HepG2 (cell line): ENCODE measurements around the gene ONECUT2. TPM values are rescaled to one million over a fixed set of nuclear protein-coding genes. Genes with fewer than 3 reads are reported as not detected.

Source experiments
- ATAC-seq: fragments of 200-7000 bp; cut with Tn5 transposase; 3 replicates; pipeline ENCODE4 v1.9.1; 2020; ENCODE audit warnings: mild to moderate bottlenecking, moderate library complexity
- BruUV-seq: library from RNA; stranded (reverse); fragments of 400-500 nt; replicated peaks from 2 replicates; lab custom pipeline; 2021; lab: Mats Ljungman, UMichigan
- CTCF ChIA-PET: fragments of 300-600 bp; formaldehyde crosslinking; extraction: SDS; loops from one replicate; lab custom pipeline; 2021; ENCODE audit warnings: low total read pairs, inconsistent platforms, low intra/inter-chr PET ratio; lab: Yijun Ruan, JAX
- POLR2A ChIA-PET: fragments of 350-600 bp; sonication (Branson Sonifier 250); formaldehyde crosslinking; loops from one replicate; lab custom pipeline; 2020; ENCODE audit warnings: antibody characterized with exemption, inconsistent platforms; lab: Yijun Ruan, JAX
- DNase-seq: peaks from one replicate; pipeline ENCODE4 v3.0.0-alpha.2; 2015; ENCODE audit warnings: low spot score
- FAIRE-seq: peaks from 3 replicates; lab custom pipeline; 2011; peaks lifted over from hg19 to GRCh38; lab: Jason Lieb, UNC
- H2AFZ ChIP-seq: one replicate; pipeline ENCODE4 v1.6.1; 2011; ENCODE audit warnings: low read length, inconsistent platforms
- H3K27ac ChIP-seq: fragments of 300-600 bp; 3 replicates; pipeline ENCODE4 v1.8.0; 2011; ENCODE audit warnings: mixed run types, mild to moderate bottlenecking, mixed read lengths, low read length, inconsistent platforms; ENCODE audit not compliant: insufficient read depth; ENCODE audit errors: extremely low read length
- H3K27me3 ChIP-seq, 2 experiments: fragments of 200-600 bp in 1 of 2; 2 replicates in 1 of 2; 3 replicates in 1 of 2; pipeline versions ENCODE4 v1.6.0 to v1.8.0; 2011; ENCODE audit warnings: low read length in 2 of 2, mild to moderate bottlenecking in 2 of 2, moderate library complexity in 2 of 2, inconsistent platforms in 1 of 2; ENCODE audit not compliant: insufficient read depth in 2 of 2, control insufficient read depth in 1 of 2
- H3K36me3 ChIP-seq, 2 experiments: fragments of 200-600 bp in 1 of 2; replicated peaks in 1 of 2; 2 replicates in 1 of 2; 3 replicates in 1 of 2; pipeline versions ENCODE4 v1.5.1 to v1.8.0; 2011; ENCODE audit warnings: low read length in 2 of 2, inconsistent platforms in 1 of 2; ENCODE audit not compliant: insufficient read depth in 2 of 2, control insufficient read depth in 1 of 2
- H3K4me1 ChIP-seq: 2 replicates; pipeline ENCODE4 v1.5.1; 2012; ENCODE audit warnings: low read length, inconsistent platforms; ENCODE audit not compliant: insufficient read depth
- H3K4me2 ChIP-seq: 2 replicates; pipeline ENCODE4 v1.6.0; 2011; ENCODE audit warnings: low read depth, low read length, inconsistent platforms
- H3K4me3 ChIP-seq, 3 experiments: fragments of 200-600 bp in 1 of 3; sonication (generic), shearing (Covaris generic) in 1 of 3; replicated peaks in 1 of 3; 2 replicates each; pipeline ENCODE4 v1.5.1; 2011 to 2016; ENCODE audit warnings: low read length in 3 of 3, inconsistent platforms in 2 of 3, low read depth in 2 of 3, mild to moderate bottlenecking in 2 of 3, control low read depth in 1 of 3, mixed read lengths in 1 of 3; ENCODE audit not compliant: insufficient read depth in 1 of 3
- H3K79me2 ChIP-seq: one replicate; pipeline ENCODE4 v1.6.1; 2011; ENCODE audit warnings: low read length, inconsistent platforms; ENCODE audit not compliant: insufficient read depth
- H3K9ac ChIP-seq: 2 replicates; pipeline ENCODE4 v1.6.0; 2011; ENCODE audit warnings: mild to moderate bottlenecking, low read depth, low read length, inconsistent platforms; ENCODE audit not compliant: insufficient read depth
- H3K9me3 ChIP-seq: 2 replicates; pipeline ENCODE4 v1.5.1; 2012; ENCODE audit warnings: mild to moderate bottlenecking, low read length
- H4K20me1 ChIP-seq: 2 replicates; pipeline ENCODE4 v1.6.0; 2011; ENCODE audit warnings: inconsistent platforms, mild to moderate bottlenecking, low read length, moderate library complexity; ENCODE audit not compliant: insufficient read depth
- ARNTL ChIP-seq: sonication (generic); formaldehyde crosslinking; IDR thresholded peaks from 2 replicates; pipeline ENCODE4 v1.4.0; 2020; ENCODE audit warnings: mild to moderate bottlenecking, missing genetic modification reagents
- KDM6A ChIP-seq: IDR thresholded peaks from 2 replicates; pipeline ENCODE4 v1.6.1; 2016; ENCODE audit warnings: low read depth
- MLX ChIP-seq: IDR thresholded peaks from 2 replicates; pipeline ENCODE4 v1.6.1; 2016
- STAT5B ChIP-seq: sonication (generic); formaldehyde crosslinking; IDR thresholded peaks from 2 replicates; pipeline ENCODE4 v1.4.0; 2020; ENCODE audit warnings: missing genetic modification reagents
- TFE3 ChIP-seq: IDR thresholded peaks from 2 replicates; pipeline ENCODE4 v1.6.1; 2016
- USF2 ChIP-seq, 2 experiments: sonication (generic) in 1 of 2; formaldehyde crosslinking in 1 of 2; IDR thresholded peaks; 2 replicates each; pipeline versions ENCODE4 v1.5.1 to v1.6.1; 2011 to 2020; ENCODE audit warnings: borderline replicate concordance in 1 of 2, low read depth in 1 of 2, low read length in 1 of 2, mild to moderate bottlenecking in 1 of 2, missing genetic modification reagents in 1 of 2, moderate library complexity in 1 of 2
- ZSCAN29 ChIP-seq: sonication (generic); formaldehyde crosslinking; conservative IDR thresholded peaks from 2 replicates; pipeline ENCODE4 v1.4.0; 2020; ENCODE audit warnings: mild to moderate bottlenecking, missing genetic modification reagents
- WGBS: methylation state at CpG from one replicate; pipeline ENCODE4 v1.1.6; 2017; ENCODE audit warnings: low lambda C conversion rate; 5-methylcytosine and 5-hydroxymethylcytosine counted together
- in situ Hi-C: cut with HindIII; loops from 2 replicates; pipeline ENCODE4 v1.10.0; 2017; ENCODE audit warnings: low pct_unique_long_range_greater_than_20kb; ENCODE audit not compliant: extremely low pct_ligation_motif_present
- intact Hi-C: fragments of 100-400 bp; cut with micrococcal nuclease; formaldehyde crosslinking; loops from one replicate; pipeline ENCODE4 v1.10.0; 2022; ENCODE audit not compliant: unreplicated experiment
- polyA plus RNA-seq, 8 experiments: library from polyadenylated mRNA; depleted of rRNA in 3 of 8; stranded (reverse) in 7 of 8; unstranded in 1 of 8; fragments of >200 nt; fragmentation: Illumina TruSeq in 4 of 8; extraction: Trizol in 4 of 8; gene quantifications; 2 replicates each; pipeline versions ENCODE4 v1.2.1 to v1.2.3, GENCODE V29; 2011 to 2016; ENCODE audit warnings: low read depth in 4 of 8, missing spikeins in 1 of 8, mixed read lengths in 1 of 8; ENCODE audit not compliant: insufficient read depth in 1 of 8
- total RNA-seq, 5 experiments: library from RNA; depleted of rRNA; stranded (reverse); fragments of >200 nt; fragmentation: Illumina TruSeq; extraction: Trizol; gene quantifications; 2 replicates each; pipeline ENCODE4 v1.2.3, GENCODE V29; 2016; ENCODE audit warnings: low read depth in 1 of 5
- TF ChIP-seq, protein P1 (sequence below): IDR thresholded peaks from 2 replicates; pipeline ENCODE4 v1.6.1; 2016; ENCODE audit warnings: low read depth
- TF ChIP-seq, protein P2 (sequence below), 2 experiments: sonication (generic) in 1 of 2; formaldehyde crosslinking in 1 of 2; IDR thresholded peaks; 2 replicates each; pipeline versions ENCODE4 v1.4.0 to v1.6.1; 2016 to 2020; ENCODE audit warnings: borderline replicate concordance in 1 of 2, low read depth in 1 of 2, mild to moderate bottlenecking in 1 of 2, missing genetic modification reagents in 1 of 2
- TF ChIP-seq, protein P3 (sequence below): sonication (generic); formaldehyde crosslinking; IDR thresholded peaks from 2 replicates; pipeline ENCODE4 v1.4.0; 2020; ENCODE audit warnings: mild to moderate bottlenecking, missing genetic modification reagents

ONECUT2 gene
- total and polyA plus RNA-seq, 2 of the 13 experiments (the other 11 are each of a cell fraction or from before 2014, with no cell fraction given): 3.0 to 3.2 TPM

- Histone ChIP-seq H3K4me1 (peaks cover 44% of the 10 kb centered on the region), H3K4me3 (peak overlapping the region in 2 of 3 experiments; percentile 13 to 31; a peak in 1 of 6 replicates), H3K27me3 (no peaks in the 10 kb centered on the region), H2AFZ (no peak overlapping the region), H3K9me3 (no peaks in the 10 kb centered on the region), H3K27ac (peak overlapping the region; percentile 52), H3K4me2 (peak overlapping the region; percentile 64), H3K79me2 (no peaks in the 10 kb centered on the region), H3K9ac (no peak overlapping the region), H3K36me3 (no peaks in the 10 kb centered on the region), H4K20me1 (no peaks in the 10 kb centered on the region)
- BruUV-seq: no TSS peak
- FAIRE-seq: no peak
- in situ Hi-C loops: no loop called here
- CTCF ChIA-PET: no interaction called here
- WGBS: 11% methylated on average over 3 of the region's 3 CpGs
- peak; percentile 72 for DNase-seq
- intact Hi-C loops: no loop called here
- POLR2A ChIA-PET: interaction anchor here (2.0 kb wide), 1 partner anchor 12 kb away, joined by 30 read pairs; the partner anchor contains the start of gene ONECUT2
- ATAC-seq: peak; percentile 97
- peak; percentile 98 for TF ChIP-seq ARNTL (CRISPR knock-in tag)
- TF ChIP-seq, protein P1, sequence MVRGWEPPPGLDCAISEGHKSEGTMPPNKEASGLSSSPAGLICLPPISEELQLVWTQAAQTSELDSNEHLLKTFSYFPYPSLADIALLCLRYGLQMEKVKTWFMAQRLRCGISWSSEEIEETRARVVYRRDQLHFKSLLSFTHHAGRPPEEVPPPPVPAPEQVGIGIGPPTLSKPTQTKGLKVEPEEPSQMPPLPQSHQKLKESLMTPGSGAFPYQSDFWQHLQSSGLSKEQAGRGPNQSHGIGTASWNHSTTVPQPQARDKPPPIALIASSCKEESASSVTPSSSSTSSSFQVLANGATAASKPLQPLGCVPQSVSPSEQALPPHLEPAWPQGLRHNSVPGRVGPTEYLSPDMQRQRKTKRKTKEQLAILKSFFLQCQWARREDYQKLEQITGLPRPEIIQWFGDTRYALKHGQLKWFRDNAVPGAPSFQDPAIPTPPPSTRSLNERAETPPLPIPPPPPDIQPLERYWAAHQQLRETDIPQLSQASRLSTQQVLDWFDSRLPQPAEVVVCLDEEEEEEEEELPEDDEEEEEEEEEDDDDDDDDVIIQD (CRISPR knock-in tag): peak; percentile 88; the same call in 1 of the 2 replicates
- TF ChIP-seq, protein P2, sequence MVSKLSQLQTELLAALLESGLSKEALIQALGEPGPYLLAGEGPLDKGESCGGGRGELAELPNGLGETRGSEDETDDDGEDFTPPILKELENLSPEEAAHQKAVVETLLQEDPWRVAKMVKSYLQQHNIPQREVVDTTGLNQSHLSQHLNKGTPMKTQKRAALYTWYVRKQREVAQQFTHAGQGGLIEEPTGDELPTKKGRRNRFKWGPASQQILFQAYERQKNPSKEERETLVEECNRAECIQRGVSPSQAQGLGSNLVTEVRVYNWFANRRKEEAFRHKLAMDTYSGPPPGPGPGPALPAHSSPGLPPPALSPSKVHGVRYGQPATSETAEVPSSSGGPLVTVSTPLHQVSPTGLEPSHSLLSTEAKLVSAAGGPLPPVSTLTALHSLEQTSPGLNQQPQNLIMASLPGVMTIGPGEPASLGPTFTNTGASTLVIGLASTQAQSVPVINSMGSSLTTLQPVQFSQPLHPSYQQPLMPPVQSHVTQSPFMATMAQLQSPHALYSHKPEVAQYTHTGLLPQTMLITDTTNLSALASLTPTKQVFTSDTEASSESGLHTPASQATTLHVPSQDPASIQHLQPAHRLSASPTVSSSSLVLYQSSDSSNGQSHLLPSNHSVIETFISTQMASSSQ (IDR thresholded peaks at IDR 0.05; ENCODE audit: low read depth): 0 out of 2 replicates have a peak, but pooled peaks have one; percentile 17
- TF ChIP-seq, protein P2 (CRISPR knock-in tag; IDR thresholded peaks at IDR 0.05; ENCODE audit: borderline replicate concordance): no peak; the same call in 1 of the 2 replicates
- peak; percentile 99 for TF ChIP-seq MLX (CRISPR knock-in tag)
- TF ChIP-seq KDM6A: peak; percentile 75; the same call in 1 of the 2 replicates
- no peak for TF ChIP-seq USF2 (IDR thresholded peaks at IDR 0.05; ENCODE audit: low read depth, low read length)
- TF ChIP-seq USF2 (CRISPR knock-in tag; IDR thresholded peaks at IDR 0.05; ENCODE audit: borderline replicate concordance): peak; percentile 57; the same call in 1 of the 2 replicates
- peak; percentile 96 for TF ChIP-seq TFE3 (CRISPR knock-in tag)
- TF ChIP-seq, protein P3, sequence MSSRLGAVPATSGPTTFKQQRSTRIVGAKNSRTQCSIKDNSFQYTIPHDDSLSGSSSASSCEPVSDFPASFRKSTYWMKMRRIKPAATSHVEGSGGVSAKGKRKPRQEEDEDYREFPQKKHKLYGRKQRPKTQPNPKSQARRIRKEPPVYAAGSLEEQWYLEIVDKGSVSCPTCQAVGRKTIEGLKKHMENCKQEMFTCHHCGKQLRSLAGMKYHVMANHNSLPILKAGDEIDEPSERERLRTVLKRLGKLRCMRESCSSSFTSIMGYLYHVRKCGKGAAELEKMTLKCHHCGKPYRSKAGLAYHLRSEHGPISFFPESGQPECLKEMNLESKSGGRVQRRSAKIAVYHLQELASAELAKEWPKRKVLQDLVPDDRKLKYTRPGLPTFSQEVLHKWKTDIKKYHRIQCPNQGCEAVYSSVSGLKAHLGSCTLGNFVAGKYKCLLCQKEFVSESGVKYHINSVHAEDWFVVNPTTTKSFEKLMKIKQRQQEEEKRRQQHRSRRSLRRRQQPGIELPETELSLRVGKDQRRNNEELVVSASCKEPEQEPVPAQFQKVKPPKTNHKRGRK (CRISPR knock-in tag): no peak
- TF ChIP-seq STAT5B (CRISPR knock-in tag): no peak
- TF ChIP-seq ZSCAN29 (CRISPR knock-in tag): 0 out of 2 replicates have a peak, but pooled peaks have one; percentile 32
Measured at GRCh38 chr18:57422313-57422872, 12.8 kb upstream of the ONECUT2 start.
